B cell (primary cell): ENCODE data around the gene DHRS1. TPM values are rescaled to one million over a fixed set of nuclear protein-coding genes. Genes with fewer than 3 reads are reported as not detected.

ENCODE experiments used
- ATAC-seq: fragments of 200-7000 bp; cut with Tn5 transposase; one replicate; pipeline ENCODE4 v1.10.0; 2021; ENCODE audit warnings: low read depth, mild to moderate bottlenecking, moderate number of reproducible peaks, moderate library complexity
- CTCF ChIA-PET: fragments of 350-600 bp; sonication (Branson Sonifier 250); formaldehyde crosslinking; loops from one replicate; lab custom pipeline; 2021; ENCODE audit warnings: antibody characterized with exemption, inconsistent platforms; lab: Charles Lee
- POLR2A ChIA-PET: fragments of 350-600 bp; sonication (Branson Sonifier 250); formaldehyde crosslinking; loops from one replicate; lab custom pipeline; 2021; ENCODE audit warnings: antibody characterized with exemption; lab: Charles Lee
- DNase-seq: peaks from one replicate; pipeline ENCODE4 v3.0.0; 2013
- H2AFZ ChIP-seq: 2 replicates; pipeline ENCODE4 v1.6.1; 2012; ENCODE audit warnings: mild to moderate bottlenecking, low read depth, low read length; ENCODE audit not compliant: insufficient read depth, poor library complexity, severe bottlenecking
- H3K27ac ChIP-seq, 2 donors: 1 replicate in 1 of 2; 2 replicates in 1 of 2; pipeline ENCODE4 v1.5.1; 2012 to 2013; ENCODE audit warnings: low read length in 2 of 2, mild to moderate bottlenecking in 2 of 2, moderate library complexity in 1 of 2
- H3K27me3 ChIP-seq, 4 experiments: fragments of 200-600 bp in 1 of 4; sonication (generic) in 1 of 4; replicated peaks in 1 of 4; 1 replicate in 2 of 4; 2 replicates in 2 of 4; pipeline versions ENCODE4 v1.6.1 to v1.7.0; 2013 to 2016; ENCODE audit warnings: low read length in 3 of 4, mild to moderate bottlenecking in 2 of 4, mixed read lengths in 1 of 4, moderate library complexity in 1 of 4; ENCODE audit not compliant: insufficient read depth in 4 of 4, control insufficient read depth in 3 of 4; ENCODE audit errors: control extremely low read depth in 1 of 4
- H3K36me3 ChIP-seq, 2 experiments: replicated peaks in 1 of 2; 1 replicate in 1 of 2; 2 replicates in 1 of 2; pipeline versions ENCODE4 v1.6.1 to v1.7.1; 2013; ENCODE audit warnings: low read length in 1 of 2; ENCODE audit not compliant: insufficient read depth in 2 of 2, control insufficient read depth in 1 of 2; ENCODE audit errors: control extremely low read depth in 1 of 2, extremely low read depth in 1 of 2
- H3K4me1 ChIP-seq, 2 donors: fragments of 200-600 bp in 1 of 2; sonication (generic) in 1 of 2; 1 replicate in 1 of 2; 2 replicates in 1 of 2; pipeline versions ENCODE4 v1.5.1 to v1.6.1; 2013 to 2017; ENCODE audit warnings: low read length in 2 of 2; ENCODE audit not compliant: control insufficient read depth in 2 of 2, insufficient read depth in 2 of 2
- H3K4me2 ChIP-seq: replicated peaks from 2 replicates; pipeline ENCODE3; 2012; ENCODE audit warnings: mild to moderate bottlenecking, low read depth, low read length; ENCODE audit not compliant: poor library complexity, severe bottlenecking
- H3K4me3 ChIP-seq, 5 experiments: fragments of 200-600 bp in 1 of 5; sonication (generic) in 1 of 5; 1 replicate in 3 of 5; 2 replicates in 2 of 5; pipeline versions ENCODE4 v1.5.1 to v1.7.0; 2011 to 2016; ENCODE audit warnings: low read length in 4 of 5, mild to moderate bottlenecking in 4 of 5, low read depth in 2 of 5, control low read depth in 1 of 5, moderate library complexity in 1 of 5; ENCODE audit not compliant: insufficient read depth in 1 of 5; ENCODE audit errors: control extremely low read depth in 1 of 5, extremely low read depth in 1 of 5
- H3K79me2 ChIP-seq: fragments of 200-600 bp; sonication (generic); one replicate; pipeline ENCODE4 v1.6.0; 2016; ENCODE audit warnings: low read length; ENCODE audit not compliant: control insufficient read depth, insufficient read depth
- H3K9ac ChIP-seq: fragments of 200-600 bp; sonication (generic); 2 replicates; pipeline ENCODE4 v1.6.1; 2017; ENCODE audit warnings: mild to moderate bottlenecking, low read length, moderate library complexity
- H3K9me3 ChIP-seq, 3 donors: one replicate each; pipeline versions ENCODE4 v1.6.1 to v1.7.1; 2013; ENCODE audit warnings: low read length in 2 of 3; ENCODE audit not compliant: control insufficient read depth in 2 of 3, insufficient read depth in 1 of 3; ENCODE audit errors: control extremely low read depth in 1 of 3
- H4K20me1 ChIP-seq: 2 replicates; pipeline ENCODE4 v1.6.0; 2012; ENCODE audit warnings: mild to moderate bottlenecking, low read length; ENCODE audit not compliant: insufficient read depth, control insufficient read depth, poor library complexity, severe bottlenecking
- H3K27ac Mint-ChIP-seq: one replicate; pipeline ENCODE4 v1.8.0; 2021; ENCODE audit warnings: mixed read lengths
- H3K27me3 Mint-ChIP-seq: one replicate; pipeline ENCODE4 v1.8.0; 2021; ENCODE audit warnings: mixed read lengths
- H3K4me1 Mint-ChIP-seq: one replicate; pipeline ENCODE4 v1.8.0; 2021; ENCODE audit warnings: mixed read lengths
- H3K4me3 Mint-ChIP-seq: one replicate; pipeline ENCODE4 v1.8.0; 2021; ENCODE audit warnings: mixed read lengths
- H3K9me3 Mint-ChIP-seq: one replicate; pipeline ENCODE4 v1.8.0; 2022; ENCODE audit warnings: mixed read lengths; ENCODE audit not compliant: insufficient read depth
- CTCF ChIP-seq: fragments of 200-600 bp; IDR thresholded peaks from one replicate; pipeline ENCODE4 v1.8.0; 2022; ENCODE audit warnings: antibody characterized with exemption, mild to moderate bottlenecking
- EZH2 ChIP-seq: IDR thresholded peaks from 2 replicates; pipeline ENCODE4 v1.6.1; 2012; ENCODE audit warnings: borderline replicate concordance, low read depth, mild to moderate bottlenecking, moderate library complexity, low read length; ENCODE audit not compliant: insufficient read depth, poor library complexity, severe bottlenecking
- WGBS: methylation state at CpG from one replicate; pipeline ENCODE4 v1.1.5; 2013; ENCODE audit warnings: missing lambda C conversion rate; ENCODE audit not compliant: insufficient coverage; 5-methylcytosine and 5-hydroxymethylcytosine counted together
- intact Hi-C: fragments of 100-400 bp; cut with micrococcal nuclease; formaldehyde crosslinking; loops from one replicate; pipeline ENCODE4 v1.10.0; 2022
- polyA plus RNA-seq: library from polyadenylated mRNA; depleted of rRNA; stranded (reverse); fragments of >200 nt; gene quantifications from 2 replicates; pipeline ENCODE4 v1.2.3, GENCODE V29; 2012
- total RNA-seq, 2 donors: library from RNA; stranded (reverse); fragments of 120-200 nt in 1 of 2; gene quantifications; 1 replicate in 1 of 2; 2 replicates in 1 of 2; pipeline versions ENCODE4 v1.2.3 to v1.2.4, GENCODE V29; 2013 to 2022

DHRS1 gene
- total and polyA plus RNA-seq, 2 donors (not counting 1 experiment from before 2014, with no cell fraction given) = 42.7 to 76.9 TPM

- no peak for TF ChIP-seq EZH2
- TF ChIP-seq CTCF = no peak
- DNase-seq (no peak), ATAC-seq (no peak)
- no peak overlapping the region for H3K4me3 Mint-ChIP-seq
- H3K27ac Mint-ChIP-seq = no peak overlapping the region
- Histone ChIP-seq H3K27me3 (no peaks in the 10 kb centered on the region), H3K4me3 (no peak overlapping the region), H3K4me2 (no peak overlapping the region), H3K27ac (no peak overlapping the region), H4K20me1 (no peaks in the 10 kb centered on the region), H3K9ac (no peak overlapping the region), H3K79me2 (no peaks in the 10 kb centered on the region), H3K36me3 (peaks cover 0 to 28% of the 10 kb centered on the region in 2 experiments), H2AFZ (no peak overlapping the region), H3K9me3 (no peaks in the 10 kb centered on the region), H3K4me1 (no peaks in the 10 kb centered on the region)
- H3K9me3 Mint-ChIP-seq = no peaks in the 10 kb centered on the region
- ChIA-PET POLR2A (no interaction called here), CTCF (interaction anchor here (1.1 kb wide), 1 partner anchor 26 kb away, joined by 3 read pairs; no protein-coding TSS in a partner anchor)
- intact Hi-C loops = no loop called here
- 89% methylated on average over 3 of the region's 7 CpGs for WGBS
- no peaks in the 10 kb centered on the region for H3K27me3 Mint-ChIP-seq
- H3K4me1 Mint-ChIP-seq = no peaks in the 10 kb centered on the region
These were observed 45.6 kb downstream of the DHRS1 start for GRCh38 chr14:24253936-24254335.

GRCh38 chr14:24252289-24253124 lies 47.1 kb downstream of the DHRS1 start:
- Histone ChIP-seq H3K4me3 (no peak overlapping the region), H3K27me3 (no peaks in the 10 kb centered on the region), H3K79me2 (no peaks in the 10 kb centered on the region), H3K9ac (no peak overlapping the region), H3K9me3 (no peaks in the 10 kb centered on the region), H3K36me3 (peaks cover 0 to 28% of the 10 kb centered on the region in 2 experiments), H2AFZ (no peak overlapping the region), H4K20me1 (no peaks in the 10 kb centered on the region), H3K4me1 (no peaks in the 10 kb centered on the region), H3K4me2 (no peak overlapping the region), H3K27ac (no peak overlapping the region)
- intact Hi-C loops = no loop called here
- Mint-ChIP-seq H3K9me3 (no peaks in the 10 kb centered on the region), H3K27me3 (no peaks in the 10 kb centered on the region), H3K4me1 (peaks cover 2% of the 10 kb centered on the region), H3K27ac (no peak overlapping the region), H3K4me3 (no peak overlapping the region)
- TF ChIP-seq CTCF (no peak), EZH2 (no peak)
- CTCF ChIA-PET = interaction anchor here (0.8 to 2.8 kb wide), 4 partner anchors 10 to 74 kb away, joined by 3 to 10 read pairs (median 3); partner anchors contain the start of genes CIDEB and TINF2
- POLR2A ChIA-PET = no interaction called here
- no peak for DNase-seq
- 98% methylated on average over 8 of the region's 11 CpGs for WGBS
- no peak for ATAC-seq
